GM23338 (cell line): ENCODE data around the gene HNRNPC. TPM values are rescaled to one million over a fixed set of nuclear protein-coding genes. Genes with fewer than 3 reads are reported as not detected.
"Not testable (repeated sequence)": the region's sequence is repeated elsewhere in the genome, so short reads cannot be mapped to it uniquely, and the experiment has no call there.

Experiments used
- ATAC-seq: fragments of 200-7000 bp; cut with Tn5 transposase; 3 replicates; pipeline ENCODE4 v1.9.1; 2020
- DNase-seq: peaks from one replicate; pipeline ENCODE4 v3.0.0-alpha.2; 2015; ENCODE audit warnings: low spot score
- H2AFZ ChIP-seq: fragments of 200-600 bp; sonication (generic); 2 replicates; pipeline ENCODE4 v1.8.0; 2016; ENCODE audit warnings: antibody characterized with exemption, mild to moderate bottlenecking, moderate library complexity
- H3F3A ChIP-seq: fragments of 200-600 bp; sonication (generic); replicated peaks from 2 replicates; pipeline ENCODE4 v1.8.0; 2017; ENCODE audit warnings: antibody characterized with exemption, mixed run types, low read depth
- H3K27ac ChIP-seq: fragments of 200-600 bp; sonication (generic); 2 replicates; pipeline ENCODE4 v1.6.1; 2016; ENCODE audit warnings: low read depth
- H3K27me3 ChIP-seq: fragments of 200-600 bp; sonication (generic); 2 replicates; pipeline ENCODE4 v1.8.0; 2016; ENCODE audit warnings: mild to moderate bottlenecking, mixed run types, moderate library complexity; ENCODE audit not compliant: insufficient read depth
- H3K36me3 ChIP-seq: fragments of 200-600 bp; sonication (generic); 2 replicates; pipeline ENCODE4 v1.8.0; 2016; ENCODE audit warnings: mild to moderate bottlenecking; ENCODE audit not compliant: insufficient read depth
- H3K4me1 ChIP-seq: fragments of 200-600 bp; sonication (generic); 2 replicates; pipeline ENCODE4 v1.8.0; 2016; ENCODE audit warnings: mild to moderate bottlenecking, moderate library complexity; ENCODE audit not compliant: insufficient read depth
- H3K4me2 ChIP-seq: fragments of 200-600 bp; sonication (generic); 2 replicates; pipeline ENCODE4 v1.7.1; 2017; ENCODE audit warnings: mixed run types
- H3K4me3 ChIP-seq: fragments of 200-600 bp; sonication (generic); 2 replicates; pipeline ENCODE4 v1.6.1; 2016; ENCODE audit warnings: mixed run types
- H3K79me2 ChIP-seq: fragments of 200-600 bp; sonication (generic); replicated peaks from 2 replicates; pipeline ENCODE4 v1.8.0; 2017; ENCODE audit warnings: mild to moderate bottlenecking; ENCODE audit not compliant: insufficient read depth
- H3K9me2 ChIP-seq: fragments of 200-600 bp; sonication (generic); 2 replicates; pipeline ENCODE4 v1.8.0; 2017; ENCODE audit not compliant: insufficient read depth
- H4K20me1 ChIP-seq: fragments of 200-600 bp; sonication (generic); replicated peaks from 2 replicates; pipeline ENCODE4 v1.8.0; 2017; ENCODE audit warnings: mild to moderate bottlenecking; ENCODE audit not compliant: insufficient read depth
- H3K27ac Mint-ChIP-seq: 2 replicates; pipeline ENCODE4 v1.8.0; 2020; ENCODE audit warnings: inconsistent platforms, mild to moderate bottlenecking, moderate library complexity, mixed read lengths
- H3K27me3 Mint-ChIP-seq: 3 replicates; pipeline ENCODE4 v1.8.0; 2022; ENCODE audit warnings: low read depth, mild to moderate bottlenecking, moderate library complexity, mixed read lengths, inconsistent platforms; ENCODE audit not compliant: insufficient read depth, poor library complexity
- H3K36me3 Mint-ChIP-seq: 3 replicates; pipeline ENCODE4 v1.8.0; 2021; ENCODE audit warnings: low read depth, mild to moderate bottlenecking, inconsistent platforms, moderate library complexity, mixed read lengths
- H3K4me1 Mint-ChIP-seq: 3 replicates; pipeline ENCODE4 v1.8.0; 2020; ENCODE audit warnings: mild to moderate bottlenecking, inconsistent platforms, mixed read lengths
- H3K4me3 Mint-ChIP-seq: 3 replicates; pipeline ENCODE4 v1.8.0; 2021; ENCODE audit warnings: moderate library complexity, mild to moderate bottlenecking, inconsistent platforms, mixed read lengths
- H3K9me3 Mint-ChIP-seq: 3 replicates; pipeline ENCODE4 v1.8.0; 2020; ENCODE audit warnings: moderate library complexity, mild to moderate bottlenecking, inconsistent platforms, mixed read lengths
- CREB1 ChIP-seq: fragments of 250-450 bp; sonication (Bioruptor Pico); IDR thresholded peaks from 2 replicates; pipeline ENCODE4 v1.5.0; 2020; ENCODE audit warnings: low read depth, mild to moderate bottlenecking, moderate library complexity
- EZH2 ChIP-seq: fragments of 200-600 bp; sonication (generic); IDR thresholded peaks from one replicate; pipeline ENCODE4 v1.8.0; 2017; ENCODE audit warnings: antibody characterized with exemption, mild to moderate bottlenecking, low read depth; ENCODE audit not compliant: unreplicated experiment
- EZH2phosphoT487 ChIP-seq: fragments of 200-600 bp; sonication (generic); IDR thresholded peaks from one replicate; pipeline ENCODE4 v1.8.1; 2018; ENCODE audit warnings: antibody characterized with exemption; ENCODE audit not compliant: unreplicated experiment
- JUNB ChIP-seq: IDR thresholded peaks from one replicate; pipeline ENCODE4 v1.6.1; 2016; ENCODE audit warnings: antibody characterized with exemption; ENCODE audit not compliant: unreplicated experiment
- NANOG ChIP-seq: IDR thresholded peaks from 2 replicates; pipeline ENCODE4 v1.6.1; 2016; ENCODE audit warnings: antibody characterized with exemption, borderline replicate concordance
- STAT1 ChIP-seq: IDR thresholded peaks from one replicate; pipeline ENCODE4 v1.6.1; 2016; ENCODE audit warnings: antibody characterized with exemption; ENCODE audit not compliant: unreplicated experiment
- ZNF331 ChIP-seq: fragments of 250-450 bp; sonication (Bioruptor Pico); IDR thresholded peaks from 2 replicates; pipeline ENCODE4 v1.5.0; 2020; ENCODE audit warnings: low read depth, mild to moderate bottlenecking, moderate library complexity
- polyA plus RNA-seq: library from polyadenylated mRNA; unstranded; fragments of >200 nt; fragmentation: Nextera tagmentation; extraction: Ambion mirVana; gene quantifications from 2 replicates; pipeline ENCODE4 v1.2.1, GENCODE V29; 2016
- total RNA-seq: library from RNA; depleted of rRNA; stranded (reverse); fragments of >200 nt; shearing (Covaris generic); gene quantifications from 2 replicates; pipeline ENCODE4 v1.2.3, GENCODE V29; 2014
- TF ChIP-seq, protein P1 (sequence below): fragments of 250-450 bp; sonication (Bioruptor Pico); IDR thresholded peaks from 2 replicates; pipeline ENCODE4 v1.5.0; 2020; ENCODE audit warnings: mild to moderate bottlenecking, moderate library complexity
- TF ChIP-seq, protein P2 (sequence below): IDR thresholded peaks from 2 replicates; pipeline ENCODE4 v1.6.1; 2016; ENCODE audit warnings: antibody characterized with exemption

Gene HNRNPC
- total and polyA plus RNA-seq, 2 experiments from 2014 or later = 1,259 to 1,296 TPM

DNA sequence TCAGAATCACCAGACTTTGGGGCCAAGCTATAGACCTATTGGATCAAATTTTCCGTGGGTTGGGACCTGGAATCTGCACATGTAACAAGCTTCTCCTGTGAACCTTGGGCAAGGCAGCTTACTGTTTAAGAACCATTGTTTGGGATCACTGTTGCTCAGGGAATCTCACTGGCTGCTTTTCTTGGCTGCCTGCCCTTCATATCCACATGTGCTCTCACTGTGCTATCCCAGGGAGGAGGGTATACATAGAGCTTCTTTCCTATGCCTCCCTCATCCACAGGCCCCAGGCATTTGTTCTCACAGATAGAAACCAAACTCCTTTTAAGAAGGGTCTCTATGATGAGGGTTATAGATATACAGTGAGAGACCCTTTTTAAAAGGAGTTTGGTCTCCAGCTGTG, 103.6 kb downstream of the HNRNPC start:
- not testable (repeated sequence) for H3K4me2 ChIP-seq, H3K27ac ChIP-seq, H3K27me3 ChIP-seq, DNase-seq, H3K79me2 ChIP-seq, H3F3A ChIP-seq, H3K4me1 ChIP-seq, H3K4me3 ChIP-seq, H3K9me2 ChIP-seq, H3K9me3 Mint-ChIP-seq, H3K27me3 Mint-ChIP-seq, H3K4me1 Mint-ChIP-seq, H4K20me1 ChIP-seq, ATAC-seq, H3K36me3 ChIP-seq, H3K36me3 Mint-ChIP-seq, H2AFZ ChIP-seq, H3K27ac Mint-ChIP-seq, H3K4me3 Mint-ChIP-seq

DNA sequence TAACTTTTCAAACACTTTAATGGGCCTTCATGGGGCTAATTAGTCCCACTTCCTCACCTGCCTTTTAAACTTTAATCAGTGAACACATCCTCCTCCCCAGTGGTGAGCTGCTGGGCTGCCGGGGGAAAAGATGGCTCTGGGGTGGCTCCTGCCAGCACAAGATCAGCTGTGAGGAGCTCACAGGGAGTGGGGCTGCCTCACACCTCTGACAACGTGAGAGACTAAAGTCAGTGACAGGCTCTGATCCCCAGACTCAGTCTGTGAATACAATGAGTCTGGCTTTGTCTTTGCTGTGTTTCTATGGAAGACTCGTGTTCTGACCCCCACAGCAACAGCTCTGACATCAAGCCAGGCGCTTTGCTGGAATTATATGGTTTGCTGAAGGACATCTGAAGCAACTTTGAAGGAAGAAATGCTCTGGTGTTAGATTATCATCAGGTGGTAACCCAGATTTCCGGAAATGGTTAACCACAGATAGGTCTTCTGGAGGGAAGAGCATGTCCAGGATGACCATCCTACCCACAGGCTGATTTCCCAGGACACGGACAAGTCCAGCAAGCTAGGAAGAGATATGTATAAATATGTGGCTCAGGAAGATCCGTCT, 104.1 kb downstream of the HNRNPC start:
- not testable (repeated sequence) for H3K79me2 ChIP-seq, H3K27me3 ChIP-seq, H3K9me3 Mint-ChIP-seq, H3K27ac Mint-ChIP-seq, H3K27ac ChIP-seq, H4K20me1 ChIP-seq, H3K27me3 Mint-ChIP-seq, H3K36me3 ChIP-seq, H3K4me2 ChIP-seq, DNase-seq, H2AFZ ChIP-seq, H3K4me1 ChIP-seq, H3F3A ChIP-seq, H3K4me3 ChIP-seq, H3K9me2 ChIP-seq, H3K4me3 Mint-ChIP-seq, H3K4me1 Mint-ChIP-seq, H3K36me3 Mint-ChIP-seq
- peak; percentile 52 for ATAC-seq

DNA sequence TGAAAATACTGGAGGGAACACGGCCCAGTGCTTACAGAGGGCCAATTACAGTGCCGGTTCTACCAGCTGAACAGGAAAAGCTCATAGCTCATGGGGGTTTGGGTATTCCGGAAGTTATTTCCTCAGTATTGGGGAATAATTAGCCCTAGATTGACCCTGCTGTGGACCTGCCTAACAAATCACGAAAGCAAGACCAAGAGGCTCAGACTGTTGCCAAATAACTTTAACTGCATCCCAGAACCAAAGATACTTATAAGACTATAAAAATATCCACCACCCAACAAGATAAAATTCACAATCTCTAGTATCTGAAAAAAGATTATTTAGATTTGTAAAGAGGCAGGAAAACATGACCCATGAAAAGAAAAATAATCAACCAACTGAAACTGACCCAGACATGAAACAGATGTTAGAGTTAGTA, 105.4 kb downstream of the HNRNPC start:
- Histone ChIP-seq H3K79me2 (no peaks in the 10 kb centered on the region), H3K4me1 (no peaks in the 10 kb centered on the region), H3K4me2 (no peak overlapping the region), H3K27me3 (no peaks in the 10 kb centered on the region), H3K9me2 (0 out of 2 replicates have a peak, but pooled peaks cover 6% of the 10 kb centered on the region), H2AFZ (no peak overlapping the region), H3K36me3 (no peaks in the 10 kb centered on the region), H3F3A (no peaks in the 10 kb centered on the region), H3K27ac (no peak overlapping the region), H4K20me1 (no peaks in the 10 kb centered on the region), H3K4me3 (no peak overlapping the region)
- H3K27ac Mint-ChIP-seq = no peak overlapping the region
- no peak for DNase-seq
- no peak for ATAC-seq
- H3K4me1 Mint-ChIP-seq = no peaks in the 10 kb centered on the region
- no peak overlapping the region for H3K4me3 Mint-ChIP-seq
- no peaks in the 10 kb centered on the region for H3K9me3 Mint-ChIP-seq
- no peaks in the 10 kb centered on the region for H3K27me3 Mint-ChIP-seq
- no peaks in the 10 kb centered on the region for H3K36me3 Mint-ChIP-seq
- TF ChIP-seq JUNB = no peak
- TF ChIP-seq, protein P1, sequence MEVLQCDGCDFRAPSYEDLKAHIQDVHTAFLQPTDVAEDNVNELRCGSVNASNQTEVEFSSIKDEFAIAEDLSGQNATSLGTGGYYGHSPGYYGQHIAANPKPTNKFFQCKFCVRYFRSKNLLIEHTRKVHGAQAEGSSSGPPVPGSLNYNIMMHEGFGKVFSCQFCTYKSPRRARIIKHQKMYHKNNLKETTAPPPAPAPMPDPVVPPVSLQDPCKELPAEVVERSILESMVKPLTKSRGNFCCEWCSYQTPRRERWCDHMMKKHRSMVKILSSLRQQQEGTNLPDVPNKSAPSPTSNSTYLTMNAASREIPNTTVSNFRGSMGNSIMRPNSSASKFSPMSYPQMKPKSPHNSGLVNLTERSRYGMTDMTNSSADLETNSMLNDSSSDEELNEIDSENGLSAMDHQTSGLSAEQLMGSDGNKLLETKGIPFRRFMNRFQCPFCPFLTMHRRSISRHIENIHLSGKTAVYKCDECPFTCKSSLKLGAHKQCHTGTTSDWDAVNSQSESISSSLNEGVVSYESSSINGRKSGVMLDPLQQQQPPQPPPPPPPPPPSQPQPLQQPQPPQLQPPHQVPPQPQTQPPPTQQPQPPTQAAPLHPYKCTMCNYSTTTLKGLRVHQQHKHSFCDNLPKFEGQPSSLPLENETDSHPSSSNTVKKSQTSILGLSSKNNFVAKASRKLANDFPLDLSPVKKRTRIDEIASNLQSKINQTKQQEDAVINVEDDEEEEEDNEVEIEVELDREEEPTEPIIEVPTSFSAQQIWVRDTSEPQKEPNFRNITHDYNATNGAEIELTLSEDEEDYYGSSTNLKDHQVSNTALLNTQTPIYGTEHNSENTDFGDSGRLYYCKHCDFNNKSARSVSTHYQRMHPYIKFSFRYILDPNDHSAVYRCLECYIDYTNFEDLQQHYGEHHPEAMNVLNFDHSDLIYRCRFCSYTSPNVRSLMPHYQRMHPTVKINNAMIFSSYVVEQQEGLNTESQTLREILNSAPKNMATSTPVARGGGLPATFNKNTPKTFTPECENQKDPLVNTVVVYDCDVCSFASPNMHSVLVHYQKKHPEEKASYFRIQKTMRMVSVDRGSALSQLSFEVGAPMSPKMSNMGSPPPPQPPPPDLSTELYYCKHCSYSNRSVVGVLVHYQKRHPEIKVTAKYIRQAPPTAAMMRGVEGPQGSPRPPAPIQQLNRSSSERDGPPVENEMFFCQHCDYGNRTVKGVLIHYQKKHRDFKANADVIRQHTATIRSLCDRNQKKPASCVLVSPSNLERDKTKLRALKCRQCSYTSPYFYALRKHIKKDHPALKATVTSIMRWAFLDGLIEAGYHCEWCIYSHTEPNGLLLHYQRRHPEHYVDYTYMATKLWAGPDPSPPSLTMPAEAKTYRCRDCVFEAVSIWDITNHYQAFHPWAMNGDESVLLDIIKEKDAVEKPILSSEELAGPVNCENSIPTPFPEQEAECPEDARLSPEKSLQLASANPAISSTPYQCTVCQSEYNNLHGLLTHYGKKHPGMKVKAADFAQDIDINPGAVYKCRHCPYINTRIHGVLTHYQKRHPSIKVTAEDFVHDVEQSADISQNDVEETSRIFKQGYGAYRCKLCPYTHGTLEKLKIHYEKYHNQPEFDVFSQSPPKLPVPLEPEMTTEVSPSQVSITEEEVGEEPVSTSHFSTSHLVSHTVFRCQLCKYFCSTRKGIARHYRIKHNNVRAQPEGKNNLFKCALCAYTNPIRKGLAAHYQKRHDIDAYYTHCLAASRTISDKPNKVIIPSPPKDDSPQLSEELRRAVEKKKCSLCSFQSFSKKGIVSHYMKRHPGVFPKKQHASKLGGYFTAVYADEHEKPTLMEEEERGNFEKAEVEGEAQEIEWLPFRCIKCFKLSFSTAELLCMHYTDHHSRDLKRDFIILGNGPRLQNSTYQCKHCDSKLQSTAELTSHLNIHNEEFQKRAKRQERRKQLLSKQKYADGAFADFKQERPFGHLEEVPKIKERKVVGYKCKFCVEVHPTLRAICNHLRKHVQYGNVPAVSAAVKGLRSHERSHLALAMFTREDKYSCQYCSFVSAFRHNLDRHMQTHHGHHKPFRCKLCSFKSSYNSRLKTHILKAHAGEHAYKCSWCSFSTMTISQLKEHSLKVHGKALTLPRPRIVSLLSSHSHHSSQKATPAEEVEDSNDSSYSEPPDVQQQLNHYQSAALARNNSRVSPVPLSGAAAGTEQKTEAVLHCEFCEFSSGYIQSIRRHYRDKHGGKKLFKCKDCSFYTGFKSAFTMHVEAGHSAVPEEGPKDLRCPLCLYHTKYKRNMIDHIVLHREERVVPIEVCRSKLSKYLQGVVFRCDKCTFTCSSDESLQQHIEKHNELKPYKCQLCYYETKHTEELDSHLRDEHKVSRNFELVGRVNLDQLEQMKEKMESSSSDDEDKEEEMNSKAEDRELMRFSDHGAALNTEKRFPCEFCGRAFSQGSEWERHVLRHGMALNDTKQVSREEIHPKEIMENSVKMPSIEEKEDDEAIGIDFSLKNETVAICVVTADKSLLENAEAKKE = no peak
- no peak for TF ChIP-seq CREB1 (CRISPR knock-in tag)
- TF ChIP-seq, protein P2, sequence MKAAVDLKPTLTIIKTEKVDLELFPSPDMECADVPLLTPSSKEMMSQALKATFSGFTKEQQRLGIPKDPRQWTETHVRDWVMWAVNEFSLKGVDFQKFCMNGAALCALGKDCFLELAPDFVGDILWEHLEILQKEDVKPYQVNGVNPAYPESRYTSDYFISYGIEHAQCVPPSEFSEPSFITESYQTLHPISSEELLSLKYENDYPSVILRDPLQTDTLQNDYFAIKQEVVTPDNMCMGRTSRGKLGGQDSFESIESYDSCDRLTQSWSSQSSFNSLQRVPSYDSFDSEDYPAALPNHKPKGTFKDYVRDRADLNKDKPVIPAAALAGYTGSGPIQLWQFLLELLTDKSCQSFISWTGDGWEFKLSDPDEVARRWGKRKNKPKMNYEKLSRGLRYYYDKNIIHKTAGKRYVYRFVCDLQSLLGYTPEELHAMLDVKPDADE = no peak
- no peak for TF ChIP-seq NANOG
- no peak for TF ChIP-seq ZNF331 (CRISPR knock-in tag)
- no peak for TF ChIP-seq EZH2phosphoT487
- no peak for TF ChIP-seq EZH2
- no peak for TF ChIP-seq STAT1
